Natural killer cell treated with Interleukin-12 subunit alpha and Interleukin-12 subunit beta and Interleukin-15 and Interleukin-18, amount 100 ng/mL, for 72 hours (primary cell): ENCODE data around the gene DENND1A. TPM values are rescaled to one million over a fixed set of nuclear protein-coding genes. Genes with fewer than 3 reads are reported as not detected.
A peak's percentile ranks its signal among the peaks of the same experiment; 100 is the strongest.

Experiments
- ATAC-seq, 2 donors: fragments of 150-1000 bp; cut with Tn5 transposase in 1 of 2; sonication (Bioruptor Pico), chemical (Tn5 transposase) in 1 of 2; 2 replicates each; pipeline ENCODE4 v1.10.0; 2021
- DNase-seq: peaks from one replicate; pipeline ENCODE4 v3.0.0; 2022; ENCODE audit warnings: low spot score
- H3K27ac Mint-ChIP-seq, 2 donors: 1 replicate in 1 of 2; 2 replicates in 1 of 2; pipeline ENCODE4 v1.8.0; 2022; ENCODE audit warnings: mixed read lengths in 2 of 2, mild to moderate bottlenecking in 1 of 2, moderate library complexity in 1 of 2
- H3K27me3 Mint-ChIP-seq, 2 donors: 1 replicate in 1 of 2; 2 replicates in 1 of 2; pipeline ENCODE4 v1.8.0; 2022; ENCODE audit warnings: mixed read lengths in 2 of 2
- H3K36me3 Mint-ChIP-seq: one replicate; pipeline ENCODE4 v1.8.0; 2022; ENCODE audit warnings: mixed read lengths
- H3K4me1 Mint-ChIP-seq, 2 donors: 1 replicate in 1 of 2; 2 replicates in 1 of 2; pipeline ENCODE4 v1.8.0; 2022; ENCODE audit warnings: low read depth in 2 of 2, mixed read lengths in 2 of 2, mild to moderate bottlenecking in 1 of 2
- H3K4me3 Mint-ChIP-seq: one replicate; pipeline ENCODE4 v1.8.0; 2022; ENCODE audit warnings: mixed read lengths
- H3K9me3 Mint-ChIP-seq: 2 replicates; pipeline ENCODE4 v1.8.0; 2022; ENCODE audit warnings: mixed read lengths
- total RNA-seq, 2 donors: library from RNA; stranded (reverse); gene quantifications; one replicate each; pipeline ENCODE4 v1.2.3, GENCODE V29; 2022

Gene DENND1A
- total RNA-seq, 2 donors from 2014 or later: 24.6 to 28.8 TPM

DNA sequence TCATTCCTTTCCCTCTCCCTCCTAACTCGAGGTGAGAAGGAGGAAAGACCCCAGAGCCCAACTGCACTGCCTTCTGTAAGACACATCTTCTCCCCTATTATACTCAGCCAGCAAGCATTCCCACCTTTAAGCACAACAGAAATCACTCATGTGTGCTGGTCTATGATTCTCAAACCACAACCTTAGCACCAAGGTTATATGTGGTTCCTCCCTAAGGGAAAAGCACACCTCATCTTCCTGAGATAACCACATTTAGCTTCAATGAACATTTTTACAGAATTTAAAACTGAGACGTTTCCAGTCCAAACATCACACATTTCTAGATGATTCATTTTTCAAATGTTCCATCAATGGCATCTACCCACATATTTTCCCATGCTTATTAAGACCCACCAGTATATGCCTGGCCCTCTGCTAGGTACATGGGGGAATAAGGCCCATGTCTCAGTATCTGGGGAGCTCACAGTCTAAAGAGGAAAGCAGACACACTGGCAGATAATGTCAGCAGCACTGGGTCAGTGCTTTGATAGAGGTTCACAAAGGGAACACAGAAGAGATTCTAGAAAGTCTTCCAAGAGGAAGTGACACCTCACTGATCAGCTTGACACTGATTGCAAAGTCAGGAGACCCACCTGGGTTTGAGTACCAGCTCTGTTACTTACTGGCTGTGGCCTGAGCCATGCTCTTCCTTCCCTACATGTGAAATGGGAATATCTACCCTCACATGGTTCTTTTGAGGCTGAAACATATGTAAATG, 245.4 kb downstream of the DENND1A start:
- no peak for ATAC-seq
- Mint-ChIP-seq H3K27me3 (no peaks in the 10 kb centered on the region), H3K36me3 (no peaks in the 10 kb centered on the region), H3K4me1 (peaks cover 15 to 23% of the 10 kb centered on the region in 2 donors), H3K4me3 (no peak overlapping the region), H3K27ac (no peak overlapping the region), H3K9me3 (no peaks in the 10 kb centered on the region)
- DNase-seq: no peak

DNA sequence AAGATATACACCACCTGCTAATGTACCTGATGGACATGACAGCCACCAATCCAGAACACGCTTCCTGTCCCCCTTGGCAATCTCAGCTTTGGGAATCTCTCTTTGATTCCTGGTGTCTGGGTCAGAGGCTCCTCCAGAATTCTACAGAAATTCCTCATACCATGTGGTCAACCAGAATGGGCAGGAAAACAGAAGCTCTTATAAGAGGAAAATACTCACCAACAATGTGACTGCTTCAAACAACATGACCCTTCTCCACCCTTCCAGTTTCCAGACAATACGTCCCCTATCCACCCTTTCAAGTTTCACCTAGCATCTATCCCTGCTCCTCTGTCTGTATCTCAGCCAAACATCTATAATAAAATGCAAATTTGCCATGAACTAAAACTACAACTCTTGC, 247.2 kb downstream of the DENND1A start:
- no peak overlapping the region for H3K27ac Mint-ChIP-seq
- peaks cover 19 to 27% of the 10 kb centered on the region in 2 donors for H3K4me1 Mint-ChIP-seq
- ATAC-seq: no peak
- no peak for DNase-seq
- no peaks in the 10 kb centered on the region for H3K36me3 Mint-ChIP-seq
- H3K4me3 Mint-ChIP-seq: no peak overlapping the region
- no peaks in the 10 kb centered on the region for H3K9me3 Mint-ChIP-seq
- no peaks in the 10 kb centered on the region for H3K27me3 Mint-ChIP-seq

DNA sequence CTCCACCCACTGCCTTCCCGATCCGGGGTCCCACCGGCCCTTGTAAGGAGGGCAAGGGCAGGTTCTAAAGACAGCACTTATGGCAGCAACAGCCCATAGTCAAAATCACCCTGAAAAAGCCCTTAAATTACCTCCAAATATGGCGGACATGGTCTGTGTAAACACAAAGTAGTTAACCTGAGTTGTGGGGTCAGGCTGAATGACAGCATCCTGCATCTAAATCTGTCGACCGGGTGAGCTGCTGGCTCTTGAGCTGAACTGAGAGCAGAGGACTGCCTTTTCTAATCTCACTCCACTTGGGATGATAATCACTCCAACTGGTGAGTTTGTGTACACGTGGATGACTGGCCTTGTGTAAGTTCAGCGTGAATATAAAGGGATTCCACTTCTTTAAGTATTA, 249.6 kb downstream of the DENND1A start:
- peaks cover 19 to 25% of the 10 kb centered on the region in 2 donors for H3K4me1 Mint-ChIP-seq
- ATAC-seq: no peak
- H3K27ac Mint-ChIP-seq: no peak overlapping the region
- H3K4me3 Mint-ChIP-seq: no peak overlapping the region
- H3K36me3 Mint-ChIP-seq: no peaks in the 10 kb centered on the region
- H3K27me3 Mint-ChIP-seq: no peaks in the 10 kb centered on the region
- DNase-seq: no peak
- no peaks in the 10 kb centered on the region for H3K9me3 Mint-ChIP-seq

DNA sequence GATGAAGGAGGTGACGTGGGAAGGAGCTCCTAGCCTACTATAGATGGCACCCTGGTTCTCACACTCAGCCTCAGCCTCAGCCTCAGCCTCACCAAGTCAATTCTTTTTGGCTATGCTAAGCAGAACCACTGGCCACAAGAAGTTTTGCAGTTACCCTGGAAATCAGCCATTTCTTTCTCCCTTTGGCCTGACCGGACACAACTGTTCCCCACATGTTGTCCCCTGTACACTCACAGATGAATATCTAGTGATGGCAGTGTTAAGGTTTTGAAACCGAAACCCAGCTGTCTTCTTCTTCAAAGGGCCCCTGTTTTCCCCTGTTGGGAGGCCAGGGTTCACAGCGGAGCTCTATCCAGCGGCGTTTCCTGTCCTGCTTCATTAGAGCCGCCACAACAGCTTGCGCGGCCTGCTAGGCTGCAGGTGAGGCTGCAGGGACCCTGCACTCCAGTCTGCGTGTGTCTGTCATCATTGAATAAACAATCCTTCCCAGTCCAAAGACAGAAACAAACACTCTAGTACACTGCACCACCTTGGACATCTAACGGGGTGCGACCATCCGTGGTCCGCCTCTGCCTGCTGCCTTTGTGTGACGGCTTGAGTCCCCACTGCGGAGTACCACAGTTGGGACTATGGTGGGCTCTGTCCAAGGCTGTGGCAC, 250.5 kb downstream of the DENND1A start:
- Mint-ChIP-seq H3K4me1 (peaks cover 13 to 18% of the 10 kb centered on the region in 2 donors), H3K27me3 (no peaks in the 10 kb centered on the region), H3K9me3 (peaks cover under 1% of the 10 kb centered on the region), H3K36me3 (peaks cover 5% of the 10 kb centered on the region), H3K27ac (no peak overlapping the region), H3K4me3 (no peak overlapping the region)
- DNase-seq: no peak
- peak; percentile 64 to 78 for ATAC-seq

DNA sequence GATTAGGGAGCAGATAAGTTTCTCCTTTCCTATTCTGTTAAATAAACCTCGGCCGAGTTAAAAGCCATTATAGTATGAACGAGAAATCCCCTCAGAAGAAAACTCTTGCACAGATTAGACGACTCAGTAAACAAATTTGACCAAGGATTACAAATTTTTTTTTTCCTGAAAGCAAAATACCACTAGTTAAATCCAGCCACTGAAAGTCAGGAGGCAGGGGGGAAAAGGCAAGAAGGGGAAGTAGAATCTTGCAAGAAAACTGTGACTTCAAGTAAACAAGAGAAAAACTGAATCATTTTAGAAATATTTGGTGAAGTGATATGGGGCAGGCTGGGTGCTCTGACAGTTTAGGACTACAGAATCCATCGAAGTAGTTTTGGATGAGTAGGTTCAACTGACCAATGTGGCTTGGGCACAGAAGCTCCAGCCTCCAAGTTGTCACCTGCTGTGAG, 251.0 kb downstream of the DENND1A start:
- DNase-seq (no peak), ATAC-seq (no peak)
- Mint-ChIP-seq H3K9me3 (peaks cover 6% of the 10 kb centered on the region), H3K4me3 (no peak overlapping the region), H3K27me3 (no peaks in the 10 kb centered on the region), H3K4me1 (peaks cover 8 to 13% of the 10 kb centered on the region in 2 donors), H3K36me3 (peaks cover 9% of the 10 kb centered on the region), H3K27ac (no peak overlapping the region)

DNA sequence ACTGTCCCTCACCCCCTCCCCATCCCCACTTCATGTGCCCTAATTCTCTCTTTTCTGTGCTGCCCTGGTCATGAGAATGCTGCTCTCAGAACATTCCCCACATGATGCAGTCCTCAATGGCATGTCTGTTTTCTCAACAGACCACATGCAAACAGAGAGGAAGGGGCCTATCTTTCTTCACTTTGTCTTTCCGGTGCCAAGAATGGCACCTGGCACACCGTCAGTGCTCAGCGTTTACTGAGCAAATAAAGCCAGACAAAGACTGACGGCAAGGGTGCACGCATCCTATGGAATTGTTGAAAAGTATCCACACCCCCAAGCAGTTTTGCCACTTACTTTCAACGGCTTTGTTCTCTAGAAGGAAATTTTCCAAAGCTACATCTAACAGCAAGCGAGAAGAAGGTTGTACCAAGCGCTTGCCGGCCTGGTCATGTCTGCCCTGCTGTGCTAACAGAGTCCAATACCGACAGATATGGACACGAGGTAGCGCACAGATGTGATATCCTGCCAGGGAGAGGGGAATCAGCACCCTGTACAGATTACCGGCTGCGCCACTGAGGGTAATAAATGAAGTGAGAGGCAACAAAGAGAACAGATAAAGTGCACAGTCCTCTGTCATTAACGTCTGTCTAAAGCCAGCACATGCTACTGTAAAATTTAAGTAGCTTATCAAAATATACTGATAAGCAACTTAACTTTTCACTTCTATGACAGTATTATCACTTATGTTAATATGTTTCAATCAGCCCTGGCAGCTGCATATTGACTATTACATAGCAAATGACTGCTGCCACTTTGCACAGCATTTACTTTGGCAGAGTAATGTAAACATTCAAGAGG, 251.7 kb downstream of the DENND1A start:
- H3K27ac Mint-ChIP-seq: no peak overlapping the region
- ATAC-seq (no peak), DNase-seq (no peak)
- no peak overlapping the region for H3K4me3 Mint-ChIP-seq
- H3K9me3 Mint-ChIP-seq: peaks cover 6% of the 10 kb centered on the region
- peaks cover 15% of the 10 kb centered on the region for H3K36me3 Mint-ChIP-seq
- H3K27me3 Mint-ChIP-seq: no peaks in the 10 kb centered on the region
- H3K4me1 Mint-ChIP-seq: peaks cover 8 to 13% of the 10 kb centered on the region in 2 donors

DNA sequence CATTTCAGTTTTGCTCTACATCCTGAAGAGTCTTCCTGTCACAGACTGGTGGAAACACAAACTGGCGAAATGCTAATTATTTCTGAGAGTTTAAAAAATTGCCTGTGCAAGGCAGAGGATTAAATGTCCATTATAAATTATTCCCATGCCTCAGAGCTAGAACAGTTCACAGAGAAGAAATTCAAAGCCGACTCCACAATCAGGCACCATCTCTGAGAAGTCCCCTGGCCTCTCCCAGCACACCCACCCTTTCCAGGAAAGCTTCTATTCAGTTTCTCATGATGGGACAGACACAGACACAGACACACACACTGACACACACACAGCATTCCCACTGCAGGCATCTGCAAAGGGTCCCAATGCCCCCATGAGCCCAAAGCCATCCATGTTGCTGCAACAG, 253.1 kb downstream of the DENND1A start:
- Mint-ChIP-seq H3K27ac (no peak overlapping the region), H3K4me3 (no peak overlapping the region), H3K27me3 (no peaks in the 10 kb centered on the region), H3K36me3 (peaks cover 20% of the 10 kb centered on the region), H3K4me1 (peaks cover 8 to 13% of the 10 kb centered on the region in 2 donors), H3K9me3 (peaks cover 6% of the 10 kb centered on the region)
- ATAC-seq (no peak), DNase-seq (no peak)

DNA sequence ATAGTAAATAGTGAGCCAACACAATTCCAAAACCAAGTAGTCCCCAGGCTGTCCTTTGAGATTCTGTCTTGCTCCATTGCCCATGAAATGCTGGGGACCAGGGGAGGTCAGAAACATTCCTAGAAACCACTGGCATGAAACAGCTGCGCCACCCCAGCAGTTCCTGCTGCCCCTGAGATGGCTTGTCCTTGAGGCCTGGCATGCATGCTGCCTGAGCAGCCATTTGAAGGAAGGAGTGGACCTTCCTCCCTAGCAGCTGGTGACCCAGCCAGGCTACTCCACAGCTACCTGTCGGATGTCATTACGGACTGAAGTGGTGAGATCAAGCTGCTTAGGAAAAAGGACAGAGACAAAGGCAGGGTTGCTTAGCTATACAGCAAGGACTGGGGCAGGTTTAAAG, 260.6 kb downstream of the DENND1A start:
- H3K9me3 Mint-ChIP-seq: peaks cover 8% of the 10 kb centered on the region
- DNase-seq (no peak), ATAC-seq (no peak)
- H3K27ac Mint-ChIP-seq: no peak overlapping the region
- no peaks in the 10 kb centered on the region for H3K27me3 Mint-ChIP-seq
- peaks cover 33% of the 10 kb centered on the region for H3K36me3 Mint-ChIP-seq
- H3K4me3 Mint-ChIP-seq: no peak overlapping the region
- H3K4me1 Mint-ChIP-seq: no peaks in the 10 kb centered on the region

DNA sequence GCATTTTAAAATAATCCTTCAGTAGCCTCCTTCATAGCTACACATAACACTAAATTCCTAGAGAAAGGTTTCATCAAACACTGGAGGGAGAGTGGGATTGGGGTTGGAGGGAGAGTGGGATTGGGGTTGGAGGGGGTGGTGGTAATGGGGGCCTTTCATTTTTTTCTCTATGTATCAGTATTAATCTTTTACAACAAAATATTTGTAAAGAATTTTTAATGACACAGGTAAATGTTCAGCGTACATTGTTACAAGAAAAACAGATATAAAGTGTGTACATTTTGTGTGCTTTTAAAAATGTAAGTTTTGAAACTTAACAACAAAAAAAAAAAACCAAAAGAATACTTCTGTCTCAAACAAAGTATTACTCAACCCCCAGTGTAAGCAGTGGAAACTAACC, 266.4 kb downstream of the DENND1A start:
- H3K4me3 Mint-ChIP-seq: no peak overlapping the region
- no peak for ATAC-seq
- H3K36me3 Mint-ChIP-seq: peaks cover 37% of the 10 kb centered on the region
- H3K27me3 Mint-ChIP-seq: no peaks in the 10 kb centered on the region
- H3K4me1 Mint-ChIP-seq: no peaks in the 10 kb centered on the region
- H3K27ac Mint-ChIP-seq: no peak overlapping the region
- peaks cover 16% of the 10 kb centered on the region for H3K9me3 Mint-ChIP-seq
- DNase-seq: no peak

DNA sequence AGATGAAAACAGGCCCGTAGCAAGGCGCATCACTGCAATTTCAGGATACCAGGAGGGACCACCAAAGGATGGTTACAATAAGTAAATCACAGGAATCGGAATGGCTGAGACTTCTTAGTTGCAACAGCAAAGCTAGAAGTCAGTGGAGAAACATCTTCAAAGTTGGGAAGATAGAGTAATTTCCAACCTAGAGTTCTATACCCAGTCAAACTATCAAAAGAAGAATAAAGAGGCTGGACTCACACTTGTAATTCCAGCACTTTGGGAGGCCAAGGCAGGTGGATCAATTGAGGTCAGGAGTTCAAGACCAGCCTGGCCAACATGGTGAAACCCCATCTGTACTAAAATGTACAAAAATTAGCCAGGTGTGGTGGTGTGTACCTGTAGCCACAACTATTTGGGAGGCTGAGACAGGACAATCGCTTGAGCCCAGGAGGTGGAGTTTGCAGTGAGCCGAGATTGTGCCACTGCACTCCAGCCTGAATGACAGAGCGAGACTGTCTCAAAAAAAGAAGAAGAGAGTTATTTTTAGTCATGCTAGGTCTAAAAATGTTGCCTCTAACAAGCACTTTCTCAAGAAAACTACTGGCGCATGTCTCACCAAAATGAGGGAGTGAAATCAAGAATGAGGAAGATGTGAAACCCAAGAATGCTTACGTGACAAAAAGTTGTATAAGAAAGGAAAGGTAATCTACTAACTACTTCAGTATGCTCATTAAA, 267.7 kb downstream of the DENND1A start:
- ATAC-seq (no peak), DNase-seq (no peak)
- Mint-ChIP-seq H3K4me3 (no peak overlapping the region), H3K9me3 (peaks cover 16% of the 10 kb centered on the region), H3K27ac (no peak overlapping the region), H3K4me1 (no peaks in the 10 kb centered on the region), H3K36me3 (peaks cover 37% of the 10 kb centered on the region), H3K27me3 (no peaks in the 10 kb centered on the region)

DNA sequence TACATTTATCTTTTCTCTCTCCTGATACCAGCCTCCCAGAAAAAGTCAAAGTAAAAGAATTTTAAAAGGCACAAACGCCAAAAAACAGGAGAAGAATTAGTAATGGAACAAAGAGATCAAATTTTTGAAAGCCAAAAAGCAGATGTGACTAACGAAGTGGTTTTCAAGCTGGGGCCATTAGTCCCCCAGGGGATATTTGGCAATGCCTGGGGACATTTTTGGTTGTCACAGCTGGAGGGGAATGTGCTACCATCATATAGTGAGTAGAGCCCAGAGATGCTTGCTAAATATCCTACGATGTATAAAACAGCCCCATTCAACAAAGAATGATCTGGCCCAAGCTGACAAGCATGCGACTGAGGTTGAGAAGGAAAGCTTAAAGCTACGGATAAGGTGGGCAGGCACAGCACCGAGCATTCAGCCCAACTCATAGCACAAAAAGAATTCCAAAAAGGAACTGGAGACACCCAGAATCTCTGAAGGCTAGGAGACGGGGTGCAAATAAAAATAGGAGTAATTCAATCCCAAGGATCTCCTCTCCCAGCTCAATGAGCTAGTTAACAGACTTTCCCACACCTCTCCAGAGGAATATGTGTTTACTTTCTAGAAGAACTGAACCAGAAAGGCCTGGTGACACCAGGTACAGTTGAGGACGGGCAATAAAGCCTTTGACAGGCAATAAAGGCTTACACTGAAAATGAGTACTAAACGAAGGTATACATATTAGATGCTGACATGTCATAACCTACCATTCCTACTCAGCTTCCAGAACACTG, 269.0 kb downstream of the DENND1A start:
- no peak for DNase-seq
- Mint-ChIP-seq H3K27me3 (no peaks in the 10 kb centered on the region), H3K9me3 (peaks cover 16% of the 10 kb centered on the region), H3K36me3 (peaks cover 31% of the 10 kb centered on the region), H3K27ac (no peak overlapping the region), H3K4me3 (no peak overlapping the region), H3K4me1 (no peaks in the 10 kb centered on the region)
- no peak for ATAC-seq

DNA sequence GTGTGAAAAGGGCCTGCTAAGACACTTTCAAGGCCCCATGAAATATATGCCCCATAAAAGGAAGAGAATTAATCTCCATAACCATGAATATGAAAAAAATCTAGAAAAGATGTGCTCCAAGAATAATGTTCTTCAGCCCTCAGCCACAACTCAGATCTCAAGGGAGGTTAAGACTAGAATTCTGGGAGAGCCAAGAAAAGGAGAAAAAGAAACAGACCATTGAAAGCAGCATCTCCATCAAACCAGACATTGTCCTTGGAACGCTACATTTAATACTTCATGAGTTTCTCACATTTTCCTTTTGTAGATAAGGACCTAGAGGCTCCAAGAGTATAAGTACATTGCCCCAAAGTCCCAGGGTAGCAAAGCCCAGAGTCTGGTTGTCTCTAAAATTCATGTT, 270.6 kb downstream of the DENND1A start:
- no peak for DNase-seq
- H3K27ac Mint-ChIP-seq: peak overlapping the region in 1 of 2 donors; percentile 29
- no peak for ATAC-seq
- no peaks in the 10 kb centered on the region for H3K27me3 Mint-ChIP-seq
- peaks cover 12% of the 10 kb centered on the region for H3K9me3 Mint-ChIP-seq
- peaks cover 18% of the 10 kb centered on the region for H3K36me3 Mint-ChIP-seq
- H3K4me3 Mint-ChIP-seq: no peak overlapping the region
- no peaks in the 10 kb centered on the region for H3K4me1 Mint-ChIP-seq

DNA sequence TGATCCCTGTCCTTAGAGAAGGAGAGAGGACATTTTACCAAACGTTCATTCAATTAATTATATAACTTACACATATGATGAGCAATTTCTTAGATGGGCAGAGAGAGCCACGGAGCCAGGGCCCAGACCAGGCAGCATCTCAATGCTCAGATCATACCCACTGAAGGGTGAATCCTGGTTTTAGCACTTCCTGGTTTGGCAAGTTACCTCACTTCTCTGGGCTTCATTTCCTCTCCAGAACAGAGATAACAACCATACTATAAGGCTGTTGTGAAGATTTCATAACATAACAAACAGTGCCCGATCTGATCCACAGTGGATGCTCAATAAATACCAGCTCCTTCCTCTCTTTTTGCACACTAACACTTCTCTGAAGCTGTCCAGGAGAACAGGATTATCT, 271.1 kb downstream of the DENND1A start:
- peaks cover 12% of the 10 kb centered on the region for H3K9me3 Mint-ChIP-seq
- no peak overlapping the region for H3K4me3 Mint-ChIP-seq
- ATAC-seq: no peak
- peak overlapping the region in 1 of 2 donors; percentile 29 for H3K27ac Mint-ChIP-seq
- H3K36me3 Mint-ChIP-seq: peaks cover 18% of the 10 kb centered on the region
- H3K27me3 Mint-ChIP-seq: no peaks in the 10 kb centered on the region
- no peak for DNase-seq
- no peaks in the 10 kb centered on the region for H3K4me1 Mint-ChIP-seq
